ENCODE measurements around the gene CRYGN.

DNA sequence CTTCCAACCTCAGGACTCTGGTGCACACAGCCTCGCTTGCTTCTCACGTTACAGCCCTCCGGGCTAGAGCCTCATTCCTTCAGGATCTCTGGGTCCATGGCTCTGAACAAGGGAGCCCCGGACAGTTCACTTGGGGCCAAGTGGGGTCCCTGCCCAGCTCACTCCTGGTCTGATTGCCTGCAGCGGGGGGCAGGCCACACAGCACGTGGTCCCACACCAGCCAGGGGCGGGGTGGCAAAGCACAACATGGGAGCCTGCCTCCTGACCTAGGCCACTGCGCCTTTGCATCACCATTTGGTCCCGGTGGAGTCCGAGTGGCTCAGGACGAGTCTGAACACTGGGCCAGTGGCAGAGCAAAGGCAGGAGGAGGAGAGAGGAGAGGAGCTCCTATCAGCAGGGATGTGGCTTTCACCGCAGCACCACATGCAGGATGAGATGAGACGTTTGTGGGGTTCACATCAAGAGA, 13.4 kb upstream of the CRYGN start:
- TF ChIP-seq, protein P1, sequence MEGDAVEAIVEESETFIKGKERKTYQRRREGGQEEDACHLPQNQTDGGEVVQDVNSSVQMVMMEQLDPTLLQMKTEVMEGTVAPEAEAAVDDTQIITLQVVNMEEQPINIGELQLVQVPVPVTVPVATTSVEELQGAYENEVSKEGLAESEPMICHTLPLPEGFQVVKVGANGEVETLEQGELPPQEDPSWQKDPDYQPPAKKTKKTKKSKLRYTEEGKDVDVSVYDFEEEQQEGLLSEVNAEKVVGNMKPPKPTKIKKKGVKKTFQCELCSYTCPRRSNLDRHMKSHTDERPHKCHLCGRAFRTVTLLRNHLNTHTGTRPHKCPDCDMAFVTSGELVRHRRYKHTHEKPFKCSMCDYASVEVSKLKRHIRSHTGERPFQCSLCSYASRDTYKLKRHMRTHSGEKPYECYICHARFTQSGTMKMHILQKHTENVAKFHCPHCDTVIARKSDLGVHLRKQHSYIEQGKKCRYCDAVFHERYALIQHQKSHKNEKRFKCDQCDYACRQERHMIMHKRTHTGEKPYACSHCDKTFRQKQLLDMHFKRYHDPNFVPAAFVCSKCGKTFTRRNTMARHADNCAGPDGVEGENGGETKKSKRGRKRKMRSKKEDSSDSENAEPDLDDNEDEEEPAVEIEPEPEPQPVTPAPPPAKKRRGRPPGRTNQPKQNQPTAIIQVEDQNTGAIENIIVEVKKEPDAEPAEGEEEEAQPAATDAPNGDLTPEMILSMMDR (IDR thresholded peaks at IDR 0.05; ENCODE audit: low read depth, low read length): no peak
- TF ChIP-seq POLR2A (IDR thresholded peaks at IDR 0.05; ENCODE audit: extremely low read depth, insufficient read length): no peak
- TF ChIP-seq, protein P2, sequence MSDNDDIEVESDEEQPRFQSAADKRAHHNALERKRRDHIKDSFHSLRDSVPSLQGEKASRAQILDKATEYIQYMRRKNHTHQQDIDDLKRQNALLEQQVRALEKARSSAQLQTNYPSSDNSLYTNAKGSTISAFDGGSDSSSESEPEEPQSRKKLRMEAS (IDR thresholded peaks at IDR 0.05; ENCODE audit: low read depth, low read length): no peak
- no peak for TF ChIP-seq MYC (IDR thresholded peaks at IDR 0.05; ENCODE audit: low read depth, low read length)
